Testis (tissue), 3 donors: ENCODE measurements around the gene CTRB1. TPM values are rescaled to one million over a fixed set of nuclear protein-coding genes. Genes with fewer than 3 reads are reported as not detected.

Experiments used
- DNase-seq: peaks from one replicate; pipeline ENCODE4 v3.0.0-alpha.2; 2019
- H3K27ac ChIP-seq, 2 donors: fragments of 200-600 bp; sonication (generic); one replicate each; pipeline ENCODE4 v1.5.1; 2019
- H3K27me3 ChIP-seq: fragments of 200-600 bp; sonication (generic); one replicate; pipeline ENCODE4 v1.5.1; 2019
- H3K36me3 ChIP-seq: fragments of 200-600 bp; sonication (generic); one replicate; pipeline ENCODE4 v1.5.1; 2017; ENCODE audit warnings: low read depth; ENCODE audit errors: missing control alignments
- H3K4me1 ChIP-seq: fragments of 200-600 bp; sonication (generic); one replicate; pipeline ENCODE4 v1.5.1; 2019
- H3K4me3 ChIP-seq, 2 donors: fragments of 200-600 bp; sonication (generic); one replicate each; pipeline ENCODE4 v1.5.1; 2017 to 2019
- H3K9me3 ChIP-seq: fragments of 200-600 bp; sonication (generic); one replicate; pipeline ENCODE4 v1.5.1; 2017
- CTCF ChIP-seq, 3 experiments: fragments of 450-650 bp in 2 of 3; fragments of 200-600 bp in 1 of 3; sonication (generic) in 1 of 3; IDR thresholded peaks; one replicate each; pipeline ENCODE4 v1.5.1; 2016 to 2019; ENCODE audit warnings: antibody characterized with exemption in 3 of 3, mild to moderate bottlenecking in 2 of 3, moderate library complexity in 1 of 3
- POLR2A ChIP-seq: fragments of 450-650 bp; IDR thresholded peaks from one replicate; pipeline ENCODE4 v1.6.1; 2017; ENCODE audit warnings: antibody characterized with exemption, mild to moderate bottlenecking, moderate library complexity
- WGBS, 2 donors: methylation state at CpG; one replicate each; pipeline ENCODE4 v1.1.5; 2018; 5-methylcytosine and 5-hydroxymethylcytosine counted together
- intact Hi-C: fragments of 100-400 bp; cut with DNase I; formaldehyde crosslinking; loops from one replicate; pipeline ENCODE4 v1.15.1; 2023; ENCODE audit warnings: low total_unique reads
- polyA plus RNA-seq: library from polyadenylated mRNA; stranded (reverse); fragments of 350-450 nt; fragmentation: Illumina TruSeq; extraction: RNeasy Lipid Tissue Mini Kit (QIAGEN cat#74804); gene quantifications from one replicate; pipeline ENCODE4 v1.2.3, GENCODE V29; 2014; ENCODE audit warnings: low read depth, low replicate concordance; ENCODE audit not compliant: insufficient read depth
- total RNA-seq, 2 donors: library from RNA; depleted of rRNA; stranded (reverse); fragments of >200 nt; gene quantifications; one replicate each; pipeline ENCODE4 v1.2.3, GENCODE V29; 2016

CTRB1 gene
- total and polyA plus RNA-seq, 3 donors from 2014 or later = 1.2 TPM; not detected in 2

DNA sequence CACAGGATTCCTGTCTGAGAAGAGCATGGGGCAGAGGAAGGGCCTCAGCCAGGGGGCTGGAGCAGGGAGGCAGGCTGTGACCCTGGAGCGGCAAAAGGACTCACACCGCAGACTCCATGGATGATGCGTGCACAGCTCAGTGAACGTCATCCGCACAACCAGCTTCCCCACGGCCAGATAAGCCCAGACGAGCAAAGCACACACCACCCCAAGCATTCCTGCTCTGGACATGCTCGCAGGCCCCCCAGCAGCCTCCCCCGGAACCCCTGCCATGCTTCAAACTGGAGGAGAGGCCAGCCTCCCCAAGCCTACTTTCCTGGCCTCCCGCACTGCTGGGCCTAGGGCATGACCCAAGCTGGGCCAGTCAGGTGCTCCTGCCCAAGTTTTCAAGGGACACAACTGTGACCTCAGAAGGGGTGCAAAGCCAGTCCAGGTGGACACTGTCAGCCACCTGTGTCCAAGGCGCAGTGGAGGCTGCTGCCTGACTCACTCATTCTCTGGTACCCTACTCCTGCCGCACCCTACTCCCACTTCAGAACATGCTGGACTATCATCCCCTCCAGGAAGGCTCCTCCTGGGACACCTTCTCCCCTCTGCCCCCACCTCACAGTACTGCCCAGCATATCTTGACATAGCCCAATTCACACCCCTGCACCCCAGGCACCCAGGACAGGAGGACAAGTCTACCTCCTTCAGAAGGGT, 27.9 kb downstream of the CTRB1 start:
- intact Hi-C loops = no loop called here
- Histone ChIP-seq H3K4me3 (no peak overlapping the region), H3K27me3 (no peaks in the 10 kb centered on the region), H3K36me3 (no peaks in the 10 kb centered on the region), H3K27ac (peak overlapping the region; percentile 85 to 90), H3K9me3 (no peaks in the 10 kb centered on the region), H3K4me1 (peaks cover 76% of the 10 kb centered on the region)
- DNase-seq = peak; percentile 19
- TF ChIP-seq CTCF (IDR thresholded peaks at IDR 0.05) = no peak
- TF ChIP-seq POLR2A = no peak
- 74 to 78% methylated on average over 11 to 12 of the region's 12 CpGs for WGBS, 2 donors

DNA sequence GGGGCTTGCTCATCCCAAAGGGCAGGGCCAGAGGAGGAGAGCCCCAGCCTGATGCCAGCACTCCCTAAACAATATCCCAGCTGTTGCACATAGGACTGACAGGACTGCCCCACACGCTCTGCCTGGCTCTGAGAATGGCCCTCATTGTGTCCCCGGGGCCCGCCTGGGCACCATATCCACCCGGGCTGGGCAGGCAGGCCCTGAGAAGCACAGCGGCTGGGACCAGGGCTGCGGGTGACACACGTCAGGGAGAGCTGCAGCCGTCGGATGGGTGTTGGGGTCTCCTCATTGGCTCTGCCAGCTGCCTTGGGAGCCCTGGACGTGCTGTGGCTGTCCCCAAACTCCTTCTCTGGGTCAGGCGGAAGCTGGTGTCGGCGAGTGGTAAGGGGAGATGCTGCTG, 28.5 kb downstream of the CTRB1 start:
- Histone ChIP-seq H3K36me3 (no peaks in the 10 kb centered on the region), H3K4me1 (peaks cover 82% of the 10 kb centered on the region), H3K27me3 (no peaks in the 10 kb centered on the region), H3K9me3 (no peaks in the 10 kb centered on the region), H3K27ac (peak overlapping the region; percentile 80 to 90), H3K4me3 (no peak overlapping the region)
- intact Hi-C loops = no loop called here
- no peak for DNase-seq
- TF ChIP-seq CTCF (IDR thresholded peaks at IDR 0.05) = no peak
- TF ChIP-seq POLR2A = no peak
- 69% methylated on average over 11 of the region's 13 CpGs; no CpG with 5 or more reads in 1 of the 2 donors for WGBS, 2 donors

- DNase-seq = no peak
- Histone ChIP-seq H3K27ac (peak overlapping the region; percentile 80 to 90), H3K4me1 (peaks cover 87% of the 10 kb centered on the region), H3K9me3 (no peaks in the 10 kb centered on the region), H3K4me3 (no peak overlapping the region), H3K36me3 (no peaks in the 10 kb centered on the region), H3K27me3 (no peaks in the 10 kb centered on the region)
- TF ChIP-seq POLR2A = no peak
- WGBS, 2 donors = 53 to 73% methylated on average over 12 to 13 of the region's 13 CpGs
- intact Hi-C loops = no loop called here
Observed at GRCh38 chr16:75248142-75248535, 29.4 kb downstream of the CTRB1 start.

DNA sequence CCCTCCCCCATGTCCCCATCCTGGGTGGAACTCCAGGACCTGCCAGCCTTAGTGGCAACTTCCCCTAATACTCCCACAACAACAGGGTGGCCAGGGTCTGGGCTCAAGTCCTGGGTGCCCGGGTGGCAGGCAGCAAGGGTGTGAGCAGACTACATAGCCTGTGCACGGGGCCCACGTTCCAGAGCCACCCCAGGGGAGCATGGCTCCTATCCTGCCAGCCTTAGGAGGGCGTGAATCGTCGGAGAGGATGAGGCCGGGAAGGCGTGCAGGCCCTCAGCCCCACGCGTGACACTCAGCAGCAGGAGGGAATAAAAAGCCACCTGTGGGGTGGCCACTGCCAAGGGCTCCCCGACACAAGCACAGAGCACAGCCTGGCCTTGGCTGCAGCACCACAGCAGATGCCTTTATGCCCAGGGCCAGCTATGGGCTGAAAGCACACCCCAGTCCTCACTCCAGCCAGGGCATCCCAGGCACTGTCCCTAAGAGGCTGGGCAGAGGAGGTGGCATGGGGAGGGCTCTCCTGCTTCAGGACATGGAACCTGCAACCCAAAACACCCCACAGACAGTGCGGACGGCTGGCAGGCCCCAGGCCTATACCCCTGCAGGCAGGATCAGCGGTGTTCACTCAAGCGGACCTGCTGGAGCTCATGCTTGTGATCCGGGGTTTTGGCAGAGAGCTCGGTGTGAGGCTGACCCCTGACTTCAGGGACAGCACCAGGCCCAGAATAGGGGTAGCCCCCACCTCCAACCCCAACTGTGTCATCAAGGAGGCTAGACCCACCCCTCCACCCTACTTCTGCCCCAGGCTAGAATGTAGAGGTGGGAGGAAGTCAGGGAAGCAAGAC, 30.0 kb downstream of the CTRB1 start:
- intact Hi-C loops = no loop called here
- Histone ChIP-seq H3K9me3 (no peaks in the 10 kb centered on the region), H3K27me3 (no peaks in the 10 kb centered on the region), H3K27ac (peak overlapping the region; percentile 80 to 90), H3K4me1 (peaks cover 87% of the 10 kb centered on the region), H3K36me3 (no peaks in the 10 kb centered on the region), H3K4me3 (no peak overlapping the region)
- 44 to 50% methylated on average over 2 to 17 of the region's 17 CpGs for WGBS, 2 donors
- no peak for DNase-seq
- TF ChIP-seq POLR2A = no peak
- TF ChIP-seq CTCF (IDR thresholded peaks at IDR 0.05) = no peak

DNA sequence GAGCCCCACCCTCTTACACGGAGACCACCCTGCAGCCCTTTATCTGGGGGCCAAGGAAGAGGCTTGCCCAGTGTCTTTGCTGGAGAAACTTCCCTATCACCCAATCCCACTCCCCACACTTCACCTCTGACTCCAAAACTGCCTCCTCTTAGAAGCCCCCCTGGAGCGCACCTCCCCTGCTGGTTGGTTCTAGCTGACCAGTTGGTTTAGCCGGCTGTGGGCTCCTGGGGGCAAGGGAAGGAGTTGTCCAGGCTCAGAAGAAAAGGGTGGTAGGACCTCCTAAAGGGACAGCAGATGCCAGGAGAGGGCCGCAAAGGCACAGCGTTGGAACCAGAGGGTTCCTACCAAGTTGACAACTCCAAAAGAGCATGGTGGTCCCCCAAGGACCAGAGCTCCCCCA, 30.7 kb downstream of the CTRB1 start:
- intact Hi-C loops = no loop called here
- H3K27me3 ChIP-seq = no peaks in the 10 kb centered on the region
- 60 to 83% methylated on average over 2 to 5 of the region's 5 CpGs for WGBS, 2 donors
- peaks cover 87% of the 10 kb centered on the region for H3K4me1 ChIP-seq
- H3K4me3 ChIP-seq = no peak overlapping the region
- no peaks in the 10 kb centered on the region for H3K36me3 ChIP-seq
- DNase-seq = no peak
- H3K9me3 ChIP-seq = no peaks in the 10 kb centered on the region
- TF ChIP-seq CTCF (IDR thresholded peaks at IDR 0.05) (no peak), POLR2A (no peak)
- peak overlapping the region; percentile 80 to 90 for H3K27ac ChIP-seq
